WTC11 (cell line): ENCODE data around the gene AKAP6. TPM values are rescaled to one million over a fixed set of nuclear protein-coding genes. Genes with fewer than 3 reads are reported as not detected.

Experiments
- ATAC-seq: fragments of 200-7000 bp; cut with Tn5 transposase; 2 replicates; pipeline ENCODE4 v1.10.0; 2021; ENCODE audit warnings: mild to moderate bottlenecking, moderate library complexity
- CTCF ChIA-PET: fragments of 300-600 bp; sonication (Branson Sonifier 250); formaldehyde crosslinking; loops from one replicate; lab custom pipeline; 2021; ENCODE audit warnings: antibody characterized with exemption; lab: Charles Lee
- POLR2A ChIA-PET: fragments of 350-600 bp; sonication (Branson Sonifier 250); formaldehyde crosslinking; loops from one replicate; lab custom pipeline; 2021; ENCODE audit warnings: antibody characterized with exemption; lab: Charles Lee
- DNase-seq: peaks from one replicate; pipeline ENCODE4 v3.0.0; 2021; ENCODE audit warnings: low spot score
- H3K27ac Mint-ChIP-seq: 2 replicates; pipeline ENCODE4 v1.8.0; 2021; ENCODE audit warnings: mixed read lengths
- H3K27me3 Mint-ChIP-seq: 2 replicates; pipeline ENCODE4 v1.8.0; 2021; ENCODE audit warnings: low read depth, mild to moderate bottlenecking, moderate library complexity, mixed read lengths
- H3K36me3 Mint-ChIP-seq: 2 replicates; pipeline ENCODE4 v1.8.0; 2021; ENCODE audit warnings: mixed read lengths
- H3K4me1 Mint-ChIP-seq: 2 replicates; pipeline ENCODE4 v1.8.0; 2022; ENCODE audit warnings: mixed read lengths
- H3K4me3 Mint-ChIP-seq: 2 replicates; pipeline ENCODE4 v1.8.0; 2021; ENCODE audit warnings: mild to moderate bottlenecking, moderate library complexity, mixed read lengths
- H3K9me3 Mint-ChIP-seq: 2 replicates; pipeline ENCODE4 v1.8.0; 2021; ENCODE audit warnings: mixed read lengths
- AR ChIP-seq: fragments of 250-450 bp; sonication (Bioruptor Pico); IDR thresholded peaks from 2 replicates; pipeline ENCODE4 v1.9.0; 2021; ENCODE audit warnings: mild to moderate bottlenecking
- ATF3 ChIP-seq: sonication (generic); formaldehyde crosslinking; conservative IDR thresholded peaks from 2 replicates; pipeline ENCODE4 v1.8.1; 2022; ENCODE audit warnings: mild to moderate bottlenecking, missing genetic modification reagents
- CTCF ChIP-seq: fragments of 200-600 bp; IDR thresholded peaks from 2 replicates; pipeline ENCODE4 v1.8.0; 2022; ENCODE audit warnings: antibody characterized with exemption
- ELF4 ChIP-seq: sonication (generic); formaldehyde crosslinking; IDR thresholded peaks from 2 replicates; pipeline ENCODE4 v1.8.1; 2022; ENCODE audit warnings: low read depth, mild to moderate bottlenecking, moderate library complexity, missing genetic modification reagents
- FOXJ3 ChIP-seq: sonication (generic); formaldehyde crosslinking; IDR thresholded peaks from 2 replicates; pipeline ENCODE4 v1.9.0; 2021; ENCODE audit warnings: missing genetic modification reagents, mild to moderate bottlenecking, borderline replicate concordance
- GABPB1 ChIP-seq: sonication (generic); formaldehyde crosslinking; IDR thresholded peaks from 2 replicates; pipeline ENCODE4 v1.8.1; 2023; ENCODE audit warnings: mild to moderate bottlenecking, missing genetic modification reagents
- IRF1 ChIP-seq: sonication (generic); formaldehyde crosslinking; IDR thresholded peaks from 2 replicates; pipeline ENCODE4 v1.8.0; 2023; ENCODE audit warnings: missing genetic modification reagents
- JUN ChIP-seq: sonication (generic); formaldehyde crosslinking; IDR thresholded peaks from 2 replicates; pipeline ENCODE4 v1.8.0; 2023; ENCODE audit warnings: mild to moderate bottlenecking, missing genetic modification reagents
- KAT7 ChIP-seq: sonication (generic); formaldehyde crosslinking; IDR thresholded peaks from 2 replicates; pipeline ENCODE4 v1.8.1; 2023; ENCODE audit warnings: missing genetic modification reagents, mild to moderate bottlenecking, borderline replicate concordance
- NR1H2 ChIP-seq: sonication (generic); formaldehyde crosslinking; IDR thresholded peaks from 2 replicates; pipeline ENCODE4 v1.9.0; 2021; ENCODE audit warnings: mild to moderate bottlenecking, moderate library complexity, missing genetic modification reagents
- NR2C2 ChIP-seq: sonication (generic); formaldehyde crosslinking; IDR thresholded peaks from 2 replicates; pipeline ENCODE4 v1.8.0; 2022; ENCODE audit warnings: mild to moderate bottlenecking, missing genetic modification reagents
- OVOL2 ChIP-seq: fragments of 250-450 bp; sonication (Bioruptor Pico); IDR thresholded peaks from 2 replicates; pipeline ENCODE4 v1.9.0; 2021; ENCODE audit warnings: mild to moderate bottlenecking, borderline replicate concordance
- PRRX2 ChIP-seq: fragments of 250-450 bp; sonication (Bioruptor Pico); IDR thresholded peaks from 2 replicates; pipeline ENCODE4 v1.8.0; 2021; ENCODE audit warnings: mild to moderate bottlenecking
- RELA ChIP-seq: sonication (generic); formaldehyde crosslinking; IDR thresholded peaks from 2 replicates; pipeline ENCODE4 v1.8.1; 2022; ENCODE audit warnings: missing genetic modification reagents, mild to moderate bottlenecking, borderline replicate concordance
- SP1 ChIP-seq: sonication (generic); formaldehyde crosslinking; conservative IDR thresholded peaks from 2 replicates; pipeline ENCODE4 v1.8.1; 2022; ENCODE audit warnings: missing genetic modification reagents
- TP53 ChIP-seq: sonication (generic); formaldehyde crosslinking; IDR thresholded peaks from 2 replicates; pipeline ENCODE4 v1.8.1; 2023; ENCODE audit warnings: mild to moderate bottlenecking, missing genetic modification reagents
- ZMAT4 ChIP-seq: fragments of 250-450 bp; sonication (Bioruptor Pico); IDR thresholded peaks from 2 replicates; pipeline ENCODE4 v1.9.0; 2021; ENCODE audit warnings: mild to moderate bottlenecking
- ZNF121 ChIP-seq: sonication (generic); formaldehyde crosslinking; IDR thresholded peaks from 2 replicates; pipeline ENCODE4 v1.8.0; 2023; ENCODE audit warnings: missing genetic modification reagents
- ZNF138 ChIP-seq: sonication (generic); formaldehyde crosslinking; conservative IDR thresholded peaks from 2 replicates; pipeline ENCODE4 v1.8.1; 2022; ENCODE audit warnings: mild to moderate bottlenecking, moderate library complexity, missing genetic modification reagents
- ZNF219 ChIP-seq: sonication (generic); formaldehyde crosslinking; IDR thresholded peaks from 2 replicates; pipeline ENCODE4 v1.8.0; 2023; ENCODE audit warnings: missing genetic modification reagents, mild to moderate bottlenecking, borderline replicate concordance
- ZNF281 ChIP-seq: sonication (generic); formaldehyde crosslinking; IDR thresholded peaks from 2 replicates; pipeline ENCODE4 v1.8.0; 2023; ENCODE audit warnings: mild to moderate bottlenecking, missing genetic modification reagents
- ZNF317 ChIP-seq: sonication (generic); formaldehyde crosslinking; IDR thresholded peaks from 2 replicates; pipeline ENCODE4 v1.8.1; 2023; ENCODE audit warnings: low read depth, mild to moderate bottlenecking, moderate library complexity, missing genetic modification reagents, borderline replicate concordance
- ZNF396 ChIP-seq: fragments of 250-450 bp; sonication (Bioruptor Pico); IDR thresholded peaks from 2 replicates; pipeline ENCODE4 v1.8.0; 2021; ENCODE audit warnings: mild to moderate bottlenecking, moderate library complexity, borderline replicate concordance
- ZNF416 ChIP-seq: fragments of 250-450 bp; sonication (Bioruptor Pico); IDR thresholded peaks from 2 replicates; pipeline ENCODE4 v1.9.0; 2021; ENCODE audit warnings: mild to moderate bottlenecking, inconsistent platforms
- total RNA-seq: library from RNA; stranded (reverse); gene quantifications from 3 replicates; pipeline ENCODE4 v1.2.3, GENCODE V29; 2021

Gene AKAP6
- total RNA-seq, 1 experiment from 2014 or later: 0.63 TPM

- TF ChIP-seq ZMAT4 (CRISPR knock-in tag) (no peak), NR1H2 (CRISPR knock-in tag) (no peak), NR2C2 (CRISPR knock-in tag) (no peak)
These were observed 180.6 kb downstream of the AKAP6 start (continued) for GRCh38 chr14:32509632-32510187.

- Mint-ChIP-seq H3K27ac (no peak overlapping the region), H3K27me3 (no peaks in the 10 kb centered on the region), H3K9me3 (no peaks in the 10 kb centered on the region), H3K36me3 (no peaks in the 10 kb centered on the region), H3K4me1 (peaks cover 5% of the 10 kb centered on the region; the same call in 1 of the 2 replicates), H3K4me3 (no peak overlapping the region)
- CTCF ChIA-PET: interaction anchor here (1.4 kb wide), 1 partner anchor 49 kb away, joined by 5 read pairs; no protein-coding TSS in a partner anchor
- DNase-seq: no peak
- ATAC-seq: no peak
- POLR2A ChIA-PET: interaction anchor here (0.7 kb wide), 1 partner anchor 1171 kb away, joined by 3 read pairs; no protein-coding TSS in a partner anchor
- TF ChIP-seq ZNF121 (CRISPR knock-in tag): no peak
- no peak for TF ChIP-seq JUN (CRISPR knock-in tag)
- no peak for TF ChIP-seq AR (CRISPR knock-in tag)
- no peak for TF ChIP-seq FOXJ3 (CRISPR knock-in tag)
These were observed 181.7 kb downstream of the AKAP6 start for GRCh38 chr14:32510815-32511214.

GRCh38 chr14:32512348-32512747 is 183.2 kb downstream of the AKAP6 start:
- DNase-seq (no peak), ATAC-seq (no peak)
- Mint-ChIP-seq H3K4me1 (peaks cover 5% of the 10 kb centered on the region; the same call in 1 of the 2 replicates), H3K4me3 (no peak overlapping the region), H3K27ac (no peak overlapping the region), H3K27me3 (no peaks in the 10 kb centered on the region), H3K36me3 (0 out of 2 replicates have a peak, but pooled peaks cover 2% of the 10 kb centered on the region), H3K9me3 (peaks cover 3% of the 10 kb centered on the region)
- ChIA-PET POLR2A (no interaction called here), CTCF (no interaction called here)
- TF ChIP-seq ZNF121 (CRISPR knock-in tag) (no peak), CTCF (no peak), PRRX2 (CRISPR knock-in tag) (no peak), KAT7 (no peak), GABPB1 (CRISPR knock-in tag) (no peak), ELF4 (no peak), ZNF396 (CRISPR knock-in tag) (no peak), ZNF138 (CRISPR knock-in tag) (no peak), ZNF317 (CRISPR knock-in tag) (no peak), IRF1 (CRISPR knock-in tag) (no peak), ZNF416 (no peak), ZNF219 (CRISPR knock-in tag) (no peak), ATF3 (no peak), TP53 (no peak), RELA (no peak), SP1 (CRISPR knock-in tag) (no peak), OVOL2 (no peak), ZNF281 (CRISPR knock-in tag) (no peak)
